Measurements from ENCODE around the gene MAFF. TPM values are rescaled to one million over a fixed set of nuclear protein-coding genes. Genes with fewer than 3 reads are reported as not detected.

MAFF gene
- polyA plus RNA-seq, 1 of the 3 experiments (the other 2 are of a cell fraction), result 7.9 TPM

DNA sequence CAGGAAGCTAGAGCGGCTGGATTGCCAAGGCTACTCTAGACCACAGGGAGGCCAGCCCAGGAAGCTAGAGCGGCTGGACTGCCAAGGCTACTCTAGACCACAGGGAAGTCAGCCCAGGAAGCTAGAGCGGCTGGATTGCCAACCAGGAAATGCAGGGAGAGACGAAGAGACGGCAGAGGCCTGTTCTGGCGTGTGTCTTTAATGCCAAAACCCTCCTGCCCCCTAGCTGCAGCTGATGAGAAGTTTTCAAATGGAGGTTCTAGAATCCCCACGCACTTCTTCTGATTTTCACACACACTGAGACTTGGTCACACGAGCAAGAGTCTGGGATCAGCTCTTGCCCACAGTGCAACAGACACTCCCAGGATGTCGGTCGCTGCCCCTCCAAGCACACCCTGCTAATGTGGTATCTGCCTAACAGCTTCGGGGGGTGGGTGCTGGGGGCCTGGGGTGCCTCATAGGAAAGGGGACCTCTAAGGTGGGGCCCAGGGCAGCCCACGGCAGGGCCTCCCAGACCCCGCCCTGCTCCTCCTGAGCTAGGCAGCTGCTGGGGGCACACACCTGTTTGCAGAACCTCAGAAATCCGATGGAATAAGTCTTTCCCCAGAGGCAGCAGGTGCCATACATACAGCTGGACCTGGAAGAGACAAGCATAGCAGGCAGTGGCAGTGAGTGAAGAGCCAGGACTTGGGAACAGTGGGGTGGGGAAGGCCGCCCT is 28.5 kb downstream of the MAFF start:
- Histone ChIP-seq H2AFZ (ENCODE audit: low read depth) (no peak overlapping the region), H3K27me3 (ENCODE audit: insufficient read depth) (no peaks in the 10 kb centered on the region), H3K27ac (ENCODE audit: low read depth in 2 of 2, low read length in 1 of 2) (no peak overlapping the region), H3K4me1 (ENCODE audit: control insufficient read depth in 1 of 2, insufficient read depth in 2 of 2, low read depth in 1 of 2, low read length in 1 of 2) (no peaks in the 10 kb centered on the region), H3K9me3 (no peaks in the 10 kb centered on the region), H3K9me2 (no peaks in the 10 kb centered on the region), H3K4me3 (ENCODE audit: low read depth in 2 of 2, low read length in 1 of 2) (no peak overlapping the region), H3F3A (replicated peaks; ENCODE audit: insufficient read depth) (no peaks in the 10 kb centered on the region), H3K9ac (no peak overlapping the region), H4K20me1 (ENCODE audit: insufficient read depth) (no peaks in the 10 kb centered on the region), H3K36me3 (replicated peaks in 1 of 2; ENCODE audit: control insufficient read depth in 1 of 2, insufficient read depth in 2 of 2, low read length in 1 of 2) (peaks cover 0 to 8% of the 10 kb centered on the region in 2 experiments), H3K79me2 (ENCODE audit: insufficient read depth) (0 out of 2 replicates have a peak, but pooled peaks cover 3% of the 10 kb centered on the region), H3K4me2 (no peak overlapping the region)
- 82% methylated on average over 6 of the region's 15 CpGs for WGBS (ENCODE audit: low lambda C conversion rate)
- no peak for DNase-seq
- TF ChIP-seq, protein P1, sequence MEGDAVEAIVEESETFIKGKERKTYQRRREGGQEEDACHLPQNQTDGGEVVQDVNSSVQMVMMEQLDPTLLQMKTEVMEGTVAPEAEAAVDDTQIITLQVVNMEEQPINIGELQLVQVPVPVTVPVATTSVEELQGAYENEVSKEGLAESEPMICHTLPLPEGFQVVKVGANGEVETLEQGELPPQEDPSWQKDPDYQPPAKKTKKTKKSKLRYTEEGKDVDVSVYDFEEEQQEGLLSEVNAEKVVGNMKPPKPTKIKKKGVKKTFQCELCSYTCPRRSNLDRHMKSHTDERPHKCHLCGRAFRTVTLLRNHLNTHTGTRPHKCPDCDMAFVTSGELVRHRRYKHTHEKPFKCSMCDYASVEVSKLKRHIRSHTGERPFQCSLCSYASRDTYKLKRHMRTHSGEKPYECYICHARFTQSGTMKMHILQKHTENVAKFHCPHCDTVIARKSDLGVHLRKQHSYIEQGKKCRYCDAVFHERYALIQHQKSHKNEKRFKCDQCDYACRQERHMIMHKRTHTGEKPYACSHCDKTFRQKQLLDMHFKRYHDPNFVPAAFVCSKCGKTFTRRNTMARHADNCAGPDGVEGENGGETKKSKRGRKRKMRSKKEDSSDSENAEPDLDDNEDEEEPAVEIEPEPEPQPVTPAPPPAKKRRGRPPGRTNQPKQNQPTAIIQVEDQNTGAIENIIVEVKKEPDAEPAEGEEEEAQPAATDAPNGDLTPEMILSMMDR (IDR thresholded peaks at IDR 0.05), result peak; percentile 11; the same call in 1 of the 2 replicates
- TF ChIP-seq, protein P2, sequence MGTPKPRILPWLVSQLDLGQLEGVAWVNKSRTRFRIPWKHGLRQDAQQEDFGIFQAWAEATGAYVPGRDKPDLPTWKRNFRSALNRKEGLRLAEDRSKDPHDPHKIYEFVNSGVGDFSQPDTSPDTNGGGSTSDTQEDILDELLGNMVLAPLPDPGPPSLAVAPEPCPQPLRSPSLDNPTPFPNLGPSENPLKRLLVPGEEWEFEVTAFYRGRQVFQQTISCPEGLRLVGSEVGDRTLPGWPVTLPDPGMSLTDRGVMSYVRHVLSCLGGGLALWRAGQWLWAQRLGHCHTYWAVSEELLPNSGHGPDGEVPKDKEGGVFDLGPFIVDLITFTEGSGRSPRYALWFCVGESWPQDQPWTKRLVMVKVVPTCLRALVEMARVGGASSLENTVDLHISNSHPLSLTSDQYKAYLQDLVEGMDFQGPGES (IDR thresholded peaks at IDR 0.05; ENCODE audit: low read depth, low read length), result no peak
- TF ChIP-seq RAD21 (IDR thresholded peaks at IDR 0.05; ENCODE audit: low read length) (peak; percentile 31; the same call in 1 of the 2 replicates), EP300 (IDR thresholded peaks at IDR 0.05; ENCODE audit: borderline replicate concordance in 1 of 2, low read depth in 1 of 2, low read length in 1 of 2) (no peak)
- CTCF ChIA-PET, result interaction anchor here (1.0 kb wide), 1 partner anchor 10 kb away, joined by 3 read pairs; no protein-coding TSS in a partner anchor
- POLR2A ChIA-PET, result no interaction called here

DNA sequence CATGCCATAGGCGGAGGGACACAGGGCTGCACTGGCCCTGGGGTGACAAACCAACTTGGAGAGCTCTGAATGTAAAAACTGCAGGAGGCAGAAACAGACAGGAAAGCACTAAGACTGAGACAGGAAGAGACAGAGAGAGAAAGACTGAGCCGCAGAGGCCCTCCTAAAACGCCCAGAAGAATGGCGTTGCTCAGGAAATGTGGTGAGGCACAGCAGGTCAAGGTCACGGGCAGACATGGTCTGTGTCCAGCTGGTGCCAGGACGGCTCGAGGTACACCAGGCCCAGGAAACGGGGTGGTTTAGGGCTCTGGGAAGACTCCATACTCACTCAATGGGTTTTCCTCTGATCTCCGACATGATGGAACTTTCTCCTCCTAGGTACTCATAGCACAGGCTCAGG is 29.1 kb downstream of the MAFF start:
- Histone ChIP-seq H3K4me2 (no peak overlapping the region), H2AFZ (ENCODE audit: low read depth) (no peak overlapping the region), H3K9ac (no peak overlapping the region), H3K9me2 (no peaks in the 10 kb centered on the region), H3K27me3 (ENCODE audit: insufficient read depth) (no peaks in the 10 kb centered on the region), H3K4me1 (ENCODE audit: control insufficient read depth in 1 of 2, insufficient read depth in 2 of 2, low read depth in 1 of 2, low read length in 1 of 2) (no peaks in the 10 kb centered on the region), H3K27ac (ENCODE audit: low read depth in 2 of 2, low read length in 1 of 2) (no peak overlapping the region), H3K36me3 (replicated peaks in 1 of 2; ENCODE audit: control insufficient read depth in 1 of 2, insufficient read depth in 2 of 2, low read length in 1 of 2) (peaks cover 0 to 8% of the 10 kb centered on the region in 2 experiments), H4K20me1 (ENCODE audit: insufficient read depth) (no peaks in the 10 kb centered on the region), H3K79me2 (ENCODE audit: insufficient read depth) (0 out of 2 replicates have a peak, but pooled peaks cover 3% of the 10 kb centered on the region), H3F3A (replicated peaks; ENCODE audit: insufficient read depth) (no peaks in the 10 kb centered on the region), H3K9me3 (no peaks in the 10 kb centered on the region), H3K4me3 (ENCODE audit: low read depth in 2 of 2, low read length in 1 of 2) (no peak overlapping the region)
- POLR2A ChIA-PET, result no interaction called here
- DNase-seq, result no peak
- 90% methylated on average over 2 of the region's 9 CpGs for WGBS (ENCODE audit: low lambda C conversion rate)
- no peak for TF ChIP-seq RFX5 (IDR thresholded peaks at IDR 0.05; ENCODE audit: low read length)
- no peak for TF ChIP-seq POLR2AphosphoS5 (IDR thresholded peaks at IDR 0.05; ENCODE audit: low read depth, low read length)
- TF ChIP-seq, protein P3, sequence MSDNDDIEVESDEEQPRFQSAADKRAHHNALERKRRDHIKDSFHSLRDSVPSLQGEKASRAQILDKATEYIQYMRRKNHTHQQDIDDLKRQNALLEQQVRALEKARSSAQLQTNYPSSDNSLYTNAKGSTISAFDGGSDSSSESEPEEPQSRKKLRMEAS (IDR thresholded peaks at IDR 0.05; ENCODE audit: low read depth), result no peak
- no peak for TF ChIP-seq NRF1 (IDR thresholded peaks at IDR 0.05; ENCODE audit: low read depth, low read length)
- no peak for TF ChIP-seq FOXM1 (IDR thresholded peaks at IDR 0.05; ENCODE audit: low read depth)
- no peak for TF ChIP-seq SIN3A (IDR thresholded peaks at IDR 0.05; ENCODE audit: borderline replicate concordance, low read depth, low read length)
- no peak for TF ChIP-seq TAF1 (IDR thresholded peaks at IDR 0.05; ENCODE audit: borderline replicate concordance, low read depth, low read length)
- TF ChIP-seq NFIC (IDR thresholded peaks at IDR 0.05; ENCODE audit: borderline replicate concordance), result no peak
- no peak for TF ChIP-seq EZH2phosphoT487 (IDR thresholded peaks at IDR 0.05; ENCODE audit: borderline replicate concordance, low read depth)
- TF ChIP-seq FOXJ3 (CRISPR knock-in tag; IDR thresholded peaks at IDR 0.05), result no peak
- no peak for TF ChIP-seq JUND (IDR thresholded peaks at IDR 0.05)
- TF ChIP-seq, protein P4, sequence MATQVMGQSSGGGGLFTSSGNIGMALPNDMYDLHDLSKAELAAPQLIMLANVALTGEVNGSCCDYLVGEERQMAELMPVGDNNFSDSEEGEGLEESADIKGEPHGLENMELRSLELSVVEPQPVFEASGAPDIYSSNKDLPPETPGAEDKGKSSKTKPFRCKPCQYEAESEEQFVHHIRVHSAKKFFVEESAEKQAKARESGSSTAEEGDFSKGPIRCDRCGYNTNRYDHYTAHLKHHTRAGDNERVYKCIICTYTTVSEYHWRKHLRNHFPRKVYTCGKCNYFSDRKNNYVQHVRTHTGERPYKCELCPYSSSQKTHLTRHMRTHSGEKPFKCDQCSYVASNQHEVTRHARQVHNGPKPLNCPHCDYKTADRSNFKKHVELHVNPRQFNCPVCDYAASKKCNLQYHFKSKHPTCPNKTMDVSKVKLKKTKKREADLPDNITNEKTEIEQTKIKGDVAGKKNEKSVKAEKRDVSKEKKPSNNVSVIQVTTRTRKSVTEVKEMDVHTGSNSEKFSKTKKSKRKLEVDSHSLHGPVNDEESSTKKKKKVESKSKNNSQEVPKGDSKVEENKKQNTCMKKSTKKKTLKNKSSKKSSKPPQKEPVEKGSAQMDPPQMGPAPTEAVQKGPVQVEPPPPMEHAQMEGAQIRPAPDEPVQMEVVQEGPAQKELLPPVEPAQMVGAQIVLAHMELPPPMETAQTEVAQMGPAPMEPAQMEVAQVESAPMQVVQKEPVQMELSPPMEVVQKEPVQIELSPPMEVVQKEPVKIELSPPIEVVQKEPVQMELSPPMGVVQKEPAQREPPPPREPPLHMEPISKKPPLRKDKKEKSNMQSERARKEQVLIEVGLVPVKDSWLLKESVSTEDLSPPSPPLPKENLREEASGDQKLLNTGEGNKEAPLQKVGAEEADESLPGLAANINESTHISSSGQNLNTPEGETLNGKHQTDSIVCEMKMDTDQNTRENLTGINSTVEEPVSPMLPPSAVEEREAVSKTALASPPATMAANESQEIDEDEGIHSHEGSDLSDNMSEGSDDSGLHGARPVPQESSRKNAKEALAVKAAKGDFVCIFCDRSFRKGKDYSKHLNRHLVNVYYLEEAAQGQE (IDR thresholded peaks at IDR 0.05; ENCODE audit: low read depth, low read length), result no peak
- TF ChIP-seq TEAD4 (IDR thresholded peaks at IDR 0.05; ENCODE audit: borderline replicate concordance, insufficient read depth), result no peak
- TF ChIP-seq TCF12 (IDR thresholded peaks at IDR 0.05), result no peak
- no peak for TF ChIP-seq MXI1 (IDR thresholded peaks at IDR 0.05; ENCODE audit: low read depth, low read length)
- TF ChIP-seq GATA2 (CRISPR knock-in tag; IDR thresholded peaks at IDR 0.05), result no peak
- no peak for TF ChIP-seq RAD21 (IDR thresholded peaks at IDR 0.05; ENCODE audit: low read length)
- CTCF ChIA-PET, result interaction anchor here (1.0 kb wide), 1 partner anchor 11 kb away, joined by 3 read pairs; no protein-coding TSS in a partner anchor
